Naive thymus-derived CD4-positive, alpha-beta T cell (primary cell): ENCODE measurements around the gene RTEL1. TPM values are rescaled to one million over a fixed set of nuclear protein-coding genes. Genes with fewer than 3 reads are reported as not detected.

Source experiments
- ATAC-seq: fragments of 150-1000 bp; cut with Tn5 transposase; 2 replicates; pipeline ENCODE4 v1.10.0; 2021; ENCODE audit warnings: mild to moderate bottlenecking, moderate library complexity
- CTCF ChIA-PET: fragments of 350-600 bp; sonication (Branson Sonifier 250); formaldehyde crosslinking; loops from one replicate; lab custom pipeline; 2021; ENCODE audit warnings: antibody characterized with exemption; lab: Charles Lee
- POLR2A ChIA-PET: fragments of 350-600 bp; sonication (Branson Sonifier 250); formaldehyde crosslinking; loops from one replicate; lab custom pipeline; 2021; ENCODE audit warnings: antibody characterized with exemption, inconsistent platforms; lab: Charles Lee
- DNase-seq, 9 donors: peaks; one replicate each; pipeline versions ENCODE4 v3.0.0 to v3.0.0-alpha.2; 2020 to 2022; ENCODE audit warnings: mixed read lengths in 1 of 9
- H3K27ac ChIP-seq: one replicate; pipeline ENCODE4 v1.7.0; 2013; ENCODE audit warnings: mild to moderate bottlenecking, low read depth, low read length, moderate library complexity
- H3K27me3 ChIP-seq, 2 donors: one replicate each; pipeline ENCODE4 v1.7.0; 2013; ENCODE audit warnings: low read length in 2 of 2, mild to moderate bottlenecking in 2 of 2, moderate library complexity in 2 of 2; ENCODE audit not compliant: control insufficient read depth in 2 of 2, insufficient read depth in 2 of 2
- H3K36me3 ChIP-seq, 3 experiments: 1 replicate in 2 of 3; 2 replicates in 1 of 3; pipeline ENCODE4 v1.7.0; 2013; ENCODE audit warnings: low read length in 3 of 3, mild to moderate bottlenecking in 3 of 3, moderate library complexity in 1 of 3; ENCODE audit not compliant: insufficient read depth in 3 of 3, control insufficient read depth in 2 of 3
- H3K4me1 ChIP-seq, 2 donors: one replicate each; pipeline ENCODE4 v1.7.0; 2013; ENCODE audit warnings: low read length in 2 of 2, mild to moderate bottlenecking in 2 of 2, moderate library complexity in 1 of 2; ENCODE audit not compliant: control insufficient read depth in 2 of 2, insufficient read depth in 2 of 2
- H3K4me3 ChIP-seq: 2 replicates; pipeline ENCODE4 v1.7.0; 2013; ENCODE audit warnings: mild to moderate bottlenecking, low read length
- H3K9me3 ChIP-seq, 3 experiments: 1 replicate in 2 of 3; 2 replicates in 1 of 3; pipeline ENCODE4 v1.7.0; 2013; ENCODE audit warnings: low read length in 3 of 3; ENCODE audit not compliant: control insufficient read depth in 2 of 3
- H3K27ac Mint-ChIP-seq, 9 donors: one replicate each; pipeline ENCODE4 v1.8.0; 2020 to 2022; ENCODE audit warnings: mixed read lengths in 9 of 9, mild to moderate bottlenecking in 8 of 9, moderate library complexity in 5 of 9, inconsistent platforms in 2 of 9
- H3K27me3 Mint-ChIP-seq, 5 donors: one replicate each; pipeline ENCODE4 v1.8.0; 2021 to 2022; ENCODE audit warnings: mixed read lengths in 5 of 5, mild to moderate bottlenecking in 1 of 5
- H3K36me3 Mint-ChIP-seq, 5 donors: one replicate each; pipeline ENCODE4 v1.8.0; 2020 to 2022; ENCODE audit warnings: mixed read lengths in 5 of 5, mild to moderate bottlenecking in 3 of 5, inconsistent platforms in 1 of 5
- H3K4me1 Mint-ChIP-seq, 7 donors: one replicate each; pipeline ENCODE4 v1.8.0; 2020 to 2022; ENCODE audit warnings: mixed read lengths in 7 of 7, mild to moderate bottlenecking in 3 of 7, inconsistent platforms in 1 of 7
- H3K4me3 Mint-ChIP-seq, 10 donors: one replicate each; pipeline ENCODE4 v1.8.0; 2020 to 2022; ENCODE audit warnings: mild to moderate bottlenecking in 10 of 10, mixed read lengths in 10 of 10, moderate library complexity in 6 of 10, inconsistent platforms in 2 of 10
- H3K9me3 Mint-ChIP-seq, 11 donors: one replicate each; pipeline ENCODE4 v1.8.0; 2020 to 2022; ENCODE audit warnings: mixed read lengths in 11 of 11, mild to moderate bottlenecking in 4 of 11, inconsistent platforms in 1 of 11, moderate library complexity in 1 of 11
- intact Hi-C, 2 donors: fragments of 100-400 bp; cut with micrococcal nuclease; formaldehyde crosslinking; loops; one replicate each; pipeline ENCODE4 v1.15.1; 2023
- polyA plus RNA-seq, 2 donors: library from polyadenylated mRNA; unstranded; fragments of 300-500 nt; fragmentation: Illumina TruSeq; gene quantifications; one replicate each; pipeline ENCODE4 v1.2.3, GENCODE V29; 2021
- total RNA-seq, 6 experiments: library from RNA in 5 of 6; stranded (reverse) in 5 of 6; gene quantifications; 1 replicate in 5 of 6; 2 replicates in 1 of 6; pipeline ENCODE4 v1.2.3 and lab custom pipeline; 2021 to 2026

The RTEL1 gene
- total and polyA plus RNA-seq, 7 experiments from 2014 or later = 1.9 to 47.2 (median 31.6) TPM

DNA sequence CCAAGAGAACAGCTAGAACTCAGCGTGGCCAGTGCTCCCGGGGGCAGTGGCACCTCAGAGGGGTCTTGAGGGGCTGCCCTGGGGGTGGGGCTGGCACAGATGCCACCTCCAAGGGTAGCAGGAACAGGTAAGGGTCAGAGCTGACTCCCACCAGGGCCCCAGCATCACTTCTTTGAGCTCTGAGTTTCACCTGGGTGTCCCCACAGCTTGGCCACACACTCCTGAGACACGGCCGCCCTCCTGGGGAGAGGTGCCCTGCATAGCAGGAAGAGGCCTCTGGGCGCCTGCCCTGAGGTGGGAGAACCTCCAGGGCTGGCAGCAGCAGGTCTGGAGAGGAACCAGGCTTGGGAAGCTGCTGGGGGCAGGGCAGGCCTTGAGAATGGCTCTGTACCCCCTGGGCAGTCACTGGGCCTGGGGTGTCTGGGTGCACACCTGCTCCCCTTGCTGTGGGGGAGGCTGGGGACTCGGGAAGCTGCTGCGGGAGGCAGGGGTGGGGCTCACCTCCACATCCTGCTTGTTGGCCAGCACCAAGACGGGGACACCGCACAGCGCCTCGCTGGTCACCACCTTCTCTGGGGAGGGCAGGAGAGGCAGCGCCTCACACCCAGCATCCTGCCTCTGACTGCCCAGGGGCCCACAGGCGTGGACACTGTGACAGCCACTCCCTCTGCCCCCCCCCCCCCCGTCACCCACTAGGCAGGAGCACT is 43.4 kb downstream of the RTEL1 start:
- H3K9me3 ChIP-seq = no peaks in the 10 kb centered on the region
- no peaks in the 10 kb centered on the region for H3K9me3 Mint-ChIP-seq
- CTCF ChIA-PET = interaction anchor here (0.6 kb wide), 1 partner anchor 276 kb away, joined by 3 read pairs; no protein-coding TSS in a partner anchor
- H3K4me3 ChIP-seq = no peak overlapping the region
- peaks cover 10 to 16% of the 10 kb centered on the region in 2 donors for H3K4me1 ChIP-seq
- intact Hi-C loops = no loop called here
- no peak for DNase-seq
- peak overlapping the region in 2 of 9 donors; percentile 51 to 56 for H3K27ac Mint-ChIP-seq
- H3K4me3 Mint-ChIP-seq = peak overlapping the region in 1 of 10 donors; percentile 50
- POLR2A ChIA-PET = interaction anchor here (0.6 to 1.3 kb wide), 4 partner anchors 13 to 210 kb away, joined by 3 to 6 read pairs (median 4); partner anchors contain the start of gene LIME1
- H3K27me3 ChIP-seq = no peaks in the 10 kb centered on the region
- H3K27ac ChIP-seq = peak overlapping the region; percentile 46
- H3K4me1 Mint-ChIP-seq = peaks cover 2 to 23% (median 8%) of the 10 kb centered on the region in 7 donors
- H3K36me3 Mint-ChIP-seq = peaks cover 0 to 7% (median 3%) of the 10 kb centered on the region in 5 donors
- peaks cover 0 to 53% (median 21%) of the 10 kb centered on the region in 3 experiments for H3K36me3 ChIP-seq
- H3K27me3 Mint-ChIP-seq = no peaks in the 10 kb centered on the region
- no peak for ATAC-seq

DNA sequence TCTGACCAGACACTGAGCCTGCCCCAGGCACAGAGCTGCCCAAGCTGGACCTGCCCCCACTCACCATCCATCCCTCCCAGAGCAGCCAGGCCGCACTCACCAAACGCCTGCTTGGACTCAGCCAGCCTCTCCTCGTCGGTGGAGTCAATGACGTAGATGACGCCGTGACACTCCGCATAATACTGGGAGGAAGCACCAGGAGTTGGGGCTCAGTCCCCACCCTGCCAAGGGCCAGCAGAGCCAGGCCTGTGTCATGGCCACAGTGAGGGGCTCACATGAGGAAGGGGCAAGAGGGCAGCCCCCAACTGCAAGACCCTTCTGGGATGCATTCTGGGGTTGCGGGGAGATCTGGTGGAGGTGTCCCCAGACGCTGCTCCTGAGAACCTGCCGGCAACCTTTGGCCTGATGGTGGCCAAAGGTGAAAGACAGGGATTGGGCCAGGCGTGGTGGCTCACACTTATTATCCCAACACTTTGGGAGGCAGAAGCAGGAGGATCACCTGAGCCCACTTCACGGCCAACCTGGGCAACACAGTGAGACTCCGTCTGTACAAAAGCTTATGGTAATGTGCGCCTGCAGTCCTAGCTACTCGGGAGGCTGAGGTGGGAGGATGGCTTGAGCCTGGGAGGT is 44.0 kb downstream of the RTEL1 start:
- ATAC-seq = no peak
- Histone ChIP-seq H3K4me1 (peaks cover 8 to 15% of the 10 kb centered on the region in 2 donors), H3K27me3 (no peaks in the 10 kb centered on the region), H3K9me3 (no peaks in the 10 kb centered on the region), H3K36me3 (peaks cover 0 to 55% (median 22%) of the 10 kb centered on the region in 3 experiments), H3K4me3 (no peak overlapping the region), H3K27ac (no peak overlapping the region)
- DNase-seq = no peak
- H3K36me3 Mint-ChIP-seq = peaks cover 0 to 11% (median 4%) of the 10 kb centered on the region in 5 donors
- H3K4me3 Mint-ChIP-seq = peak overlapping the region in 1 of 10 donors; percentile 50
- no peaks in the 10 kb centered on the region for H3K9me3 Mint-ChIP-seq
- peak overlapping the region in 2 of 9 donors; percentile 21 to 72 for H3K27ac Mint-ChIP-seq
- ChIA-PET CTCF (interaction anchor here (0.6 kb wide), 1 partner anchor 276 kb away, joined by 3 read pairs; no protein-coding TSS in a partner anchor), POLR2A (interaction anchor here (0.6 to 0.7 kb wide), 2 partner anchors 13 to 268 kb away, joined by 3 to 4 read pairs; no protein-coding TSS in a partner anchor)
- H3K4me1 Mint-ChIP-seq = peaks cover 4 to 25% (median 15%) of the 10 kb centered on the region in 7 donors
- no peaks in the 10 kb centered on the region for H3K27me3 Mint-ChIP-seq
- intact Hi-C loops = no loop called here

DNA sequence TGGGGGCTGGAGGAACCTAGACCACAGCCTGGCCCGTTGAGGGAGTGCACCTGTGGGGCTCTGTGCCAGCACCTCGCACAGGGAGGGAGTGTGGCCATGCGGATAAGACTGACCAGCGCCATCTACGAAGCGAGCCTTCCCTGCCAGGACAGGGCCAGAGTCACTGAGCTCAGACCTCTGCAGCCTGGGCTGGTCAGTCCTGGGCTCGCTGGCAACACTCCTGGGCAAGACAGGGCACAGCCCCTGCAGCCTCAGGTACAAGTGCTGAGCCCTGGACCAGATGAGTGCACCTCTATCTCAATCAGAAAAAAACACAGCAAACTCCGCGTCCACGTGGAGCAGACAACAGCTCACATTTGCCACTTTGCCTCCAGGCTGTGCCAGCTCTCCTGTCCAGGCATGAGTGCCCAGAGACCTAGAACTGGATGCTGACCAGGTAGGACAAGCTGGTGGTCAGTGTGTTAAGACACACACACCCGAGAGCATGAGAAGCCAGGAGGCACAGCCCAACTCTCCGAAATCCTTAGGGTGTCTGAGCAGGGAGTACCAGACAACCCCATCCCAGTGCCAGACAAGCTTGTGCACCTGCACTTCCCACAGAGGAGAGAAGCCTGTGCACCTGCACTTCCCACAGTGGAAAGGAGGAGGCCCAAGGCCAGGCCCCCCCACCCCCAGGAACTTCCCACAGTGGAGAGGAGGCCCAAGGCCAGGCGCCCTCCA is 44.8 kb downstream of the RTEL1 start:
- H3K27ac ChIP-seq = no peak overlapping the region
- Mint-ChIP-seq H3K27ac (peak overlapping the region in 4 of 9 donors; percentile 16 to 46 (median 32)), H3K4me3 (no peak overlapping the region), H3K9me3 (no peaks in the 10 kb centered on the region), H3K36me3 (peaks cover 0 to 11% (median 4%) of the 10 kb centered on the region in 5 donors), H3K4me1 (peaks cover 4 to 22% (median 16%) of the 10 kb centered on the region in 7 donors), H3K27me3 (no peaks in the 10 kb centered on the region)
- H3K36me3 ChIP-seq = peaks cover 0 to 55% (median 22%) of the 10 kb centered on the region in 3 experiments
- ChIA-PET CTCF (no interaction called here), POLR2A (interaction anchor here (0.6 to 0.7 kb wide), 3 partner anchors 11 to 267 kb away, joined by 3 to 4 read pairs (median 3); no protein-coding TSS in a partner anchor)
- H3K4me1 ChIP-seq = peaks cover 10 to 12% of the 10 kb centered on the region in 2 donors
- H3K27me3 ChIP-seq = no peaks in the 10 kb centered on the region
- DNase-seq (no peak), ATAC-seq (no peak)
- no peaks in the 10 kb centered on the region for H3K9me3 ChIP-seq
- H3K4me3 ChIP-seq = no peak overlapping the region
- intact Hi-C loops = no loop called here

DNA sequence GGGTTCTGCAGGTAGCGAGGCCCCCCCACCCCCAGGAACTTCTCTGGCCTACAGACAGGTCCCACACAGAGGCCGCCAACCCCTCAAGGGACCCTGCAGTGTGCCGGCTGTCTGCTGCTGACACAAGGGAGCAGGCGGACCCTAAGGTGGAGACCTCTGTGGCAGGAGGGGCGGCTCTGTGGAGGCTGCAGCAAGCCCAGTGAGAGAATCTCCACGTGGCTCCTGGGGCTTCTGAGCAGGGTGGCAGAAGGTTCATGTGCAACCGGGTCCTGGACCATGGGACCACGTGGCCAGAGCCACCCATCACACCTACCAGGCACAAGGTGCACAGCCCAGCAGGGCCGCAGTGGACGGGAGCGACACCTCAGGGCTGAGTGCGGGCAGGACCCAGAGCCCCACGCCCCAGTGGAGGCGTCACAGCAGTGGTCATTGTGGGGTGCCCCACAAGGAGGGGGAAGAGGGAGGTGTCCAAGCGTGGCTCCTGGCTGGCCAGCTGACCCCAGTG is 45.4 kb downstream of the RTEL1 start:
- Histone ChIP-seq H3K4me3 (no peak overlapping the region), H3K4me1 (peaks cover 10 to 14% of the 10 kb centered on the region in 2 donors), H3K36me3 (peaks cover 0 to 55% (median 22%) of the 10 kb centered on the region in 3 experiments), H3K27ac (no peak overlapping the region), H3K9me3 (no peaks in the 10 kb centered on the region), H3K27me3 (no peaks in the 10 kb centered on the region)
- Mint-ChIP-seq H3K36me3 (peaks cover 1 to 11% (median 4%) of the 10 kb centered on the region in 5 donors), H3K9me3 (no peaks in the 10 kb centered on the region), H3K27me3 (no peaks in the 10 kb centered on the region), H3K4me1 (peaks cover 7 to 23% (median 18%) of the 10 kb centered on the region in 7 donors), H3K4me3 (no peak overlapping the region), H3K27ac (no peak overlapping the region)
- ATAC-seq (no peak), DNase-seq (no peak)
- CTCF ChIA-PET = no interaction called here
- POLR2A ChIA-PET = interaction anchor here (0.6 to 0.9 kb wide), 2 partner anchors 12 to 33 kb away, joined by 3 read pairs; partner anchors contain the start of gene LIME1
- intact Hi-C loops = no loop called here

DNA sequence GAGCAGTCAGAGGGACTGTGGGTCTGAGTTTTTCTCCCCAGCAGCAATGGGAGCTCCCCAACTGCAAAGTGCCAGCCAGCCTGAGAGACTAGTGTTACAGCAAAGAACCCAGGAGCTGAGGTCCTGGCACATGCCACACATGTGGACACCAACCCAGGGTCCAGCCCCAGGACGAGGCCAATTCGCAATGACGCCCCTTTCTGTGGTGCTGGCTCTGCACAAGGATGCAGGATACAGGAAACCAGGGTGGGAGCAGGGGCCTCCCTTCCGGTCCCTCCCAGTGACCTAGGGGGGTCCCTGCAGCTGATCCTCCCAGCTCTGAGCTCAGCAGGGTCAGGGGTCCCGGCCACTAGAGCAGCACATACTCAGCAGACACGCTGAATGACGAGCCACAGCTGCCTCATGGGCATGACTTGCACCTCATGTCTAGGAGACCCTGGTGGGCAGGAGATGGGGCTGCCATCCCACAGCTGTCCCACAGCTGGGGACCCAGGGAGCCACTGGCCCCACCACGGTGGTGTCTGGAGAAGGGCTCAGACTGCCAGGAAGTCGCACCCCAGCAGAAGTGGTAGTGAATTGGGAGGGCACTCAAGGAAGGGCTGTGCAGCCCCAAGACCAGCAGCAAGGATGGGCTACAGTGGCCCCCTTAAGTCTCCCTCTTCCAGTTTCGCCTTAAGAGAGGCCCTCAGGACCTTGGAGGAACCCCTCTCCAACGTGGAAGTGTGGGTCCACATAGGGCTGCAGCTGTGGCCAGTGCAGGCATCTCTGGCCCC is 46.0 kb downstream of the RTEL1 start:
- Histone ChIP-seq H3K4me1 (peaks cover 16 to 20% of the 10 kb centered on the region in 2 donors), H3K4me3 (no peak overlapping the region), H3K27me3 (no peaks in the 10 kb centered on the region), H3K9me3 (no peaks in the 10 kb centered on the region), H3K27ac (no peak overlapping the region), H3K36me3 (peaks cover 0 to 59% (median 22%) of the 10 kb centered on the region in 3 experiments)
- CTCF ChIA-PET = no interaction called here
- Mint-ChIP-seq H3K4me1 (peaks cover 10 to 30% (median 24%) of the 10 kb centered on the region in 7 donors), H3K36me3 (peaks cover 3 to 14% (median 4%) of the 10 kb centered on the region in 5 donors), H3K4me3 (peak overlapping the region in 2 of 10 donors; percentile 9 to 45), H3K27me3 (no peaks in the 10 kb centered on the region), H3K27ac (peak overlapping the region in 1 of 9 donors; percentile 38), H3K9me3 (peaks cover 0 to 2% (median 0%) of the 10 kb centered on the region in 11 donors)
- DNase-seq = no peak
- intact Hi-C loops = no loop called here
- POLR2A ChIA-PET = interaction anchor here (0.9 kb wide), 1 partner anchor 32 kb away, joined by 3 read pairs; the partner anchor contains the start of gene LIME1
- no peak for ATAC-seq
